WTC11 (cell line): ENCODE measurements around the gene GSTA1. TPM values are rescaled to one million over a fixed set of nuclear protein-coding genes. Genes with fewer than 3 reads are reported as not detected.

Experiments
- ATAC-seq: fragments of 200-7000 bp; cut with Tn5 transposase; 2 replicates; pipeline ENCODE4 v1.10.0; 2021; ENCODE audit warnings: mild to moderate bottlenecking, moderate library complexity
- CTCF ChIA-PET: fragments of 300-600 bp; sonication (Branson Sonifier 250); formaldehyde crosslinking; loops from one replicate; lab custom pipeline; 2021; ENCODE audit warnings: antibody characterized with exemption; lab: Charles Lee
- POLR2A ChIA-PET: fragments of 350-600 bp; sonication (Branson Sonifier 250); formaldehyde crosslinking; loops from one replicate; lab custom pipeline; 2021; ENCODE audit warnings: antibody characterized with exemption; lab: Charles Lee
- DNase-seq: peaks from one replicate; pipeline ENCODE4 v3.0.0; 2021; ENCODE audit warnings: low spot score
- H3K27ac Mint-ChIP-seq: 2 replicates; pipeline ENCODE4 v1.8.0; 2021; ENCODE audit warnings: mixed read lengths
- H3K27me3 Mint-ChIP-seq: 2 replicates; pipeline ENCODE4 v1.8.0; 2021; ENCODE audit warnings: low read depth, mild to moderate bottlenecking, moderate library complexity, mixed read lengths
- H3K36me3 Mint-ChIP-seq: 2 replicates; pipeline ENCODE4 v1.8.0; 2021; ENCODE audit warnings: mixed read lengths
- H3K4me1 Mint-ChIP-seq: 2 replicates; pipeline ENCODE4 v1.8.0; 2022; ENCODE audit warnings: mixed read lengths
- H3K4me3 Mint-ChIP-seq: 2 replicates; pipeline ENCODE4 v1.8.0; 2021; ENCODE audit warnings: mild to moderate bottlenecking, moderate library complexity, mixed read lengths
- H3K9me3 Mint-ChIP-seq: 2 replicates; pipeline ENCODE4 v1.8.0; 2021; ENCODE audit warnings: mixed read lengths
- ATF6 ChIP-seq: sonication (generic); formaldehyde crosslinking; IDR thresholded peaks from 2 replicates; pipeline ENCODE4 v1.8.1; 2023; ENCODE audit warnings: mild to moderate bottlenecking, missing genetic modification reagents
- CREB1 ChIP-seq: sonication (generic); formaldehyde crosslinking; IDR thresholded peaks from 2 replicates; pipeline ENCODE4 v1.8.0; 2023; ENCODE audit warnings: mild to moderate bottlenecking, missing genetic modification reagents
- FOXJ3 ChIP-seq: sonication (generic); formaldehyde crosslinking; IDR thresholded peaks from 2 replicates; pipeline ENCODE4 v1.9.0; 2021; ENCODE audit warnings: missing genetic modification reagents, mild to moderate bottlenecking, borderline replicate concordance
- IRF2 ChIP-seq: sonication (generic); formaldehyde crosslinking; IDR thresholded peaks from 2 replicates; pipeline ENCODE4 v1.8.0; 2022; ENCODE audit warnings: low read depth, missing genetic modification reagents, borderline replicate concordance
- JUN ChIP-seq: sonication (generic); formaldehyde crosslinking; IDR thresholded peaks from 2 replicates; pipeline ENCODE4 v1.8.0; 2023; ENCODE audit warnings: mild to moderate bottlenecking, missing genetic modification reagents
- KAT7 ChIP-seq: sonication (generic); formaldehyde crosslinking; IDR thresholded peaks from 2 replicates; pipeline ENCODE4 v1.8.1; 2023; ENCODE audit warnings: missing genetic modification reagents, mild to moderate bottlenecking, borderline replicate concordance
- MXD4 ChIP-seq: fragments of 250-450 bp; sonication (Bioruptor Pico); IDR thresholded peaks from 2 replicates; pipeline ENCODE4 v1.8.0; 2021; ENCODE audit warnings: mild to moderate bottlenecking, moderate library complexity, borderline replicate concordance
- NR1H2 ChIP-seq: sonication (generic); formaldehyde crosslinking; IDR thresholded peaks from 2 replicates; pipeline ENCODE4 v1.9.0; 2021; ENCODE audit warnings: mild to moderate bottlenecking, moderate library complexity, missing genetic modification reagents
- OVOL2 ChIP-seq: fragments of 250-450 bp; sonication (Bioruptor Pico); IDR thresholded peaks from 2 replicates; pipeline ENCODE4 v1.9.0; 2021; ENCODE audit warnings: mild to moderate bottlenecking, borderline replicate concordance
- PRRX2 ChIP-seq: fragments of 250-450 bp; sonication (Bioruptor Pico); IDR thresholded peaks from 2 replicates; pipeline ENCODE4 v1.8.0; 2021; ENCODE audit warnings: mild to moderate bottlenecking
- SMAD3 ChIP-seq: sonication (generic); formaldehyde crosslinking; IDR thresholded peaks from 2 replicates; pipeline ENCODE4 v1.8.0; 2022; ENCODE audit warnings: missing genetic modification reagents, mild to moderate bottlenecking, borderline replicate concordance
- SOX15 ChIP-seq: fragments of 250-450 bp; sonication (Bioruptor Pico); IDR thresholded peaks from 2 replicates; pipeline ENCODE4 v1.9.0; 2021; ENCODE audit warnings: mild to moderate bottlenecking
- TEAD1 ChIP-seq: sonication (generic); formaldehyde crosslinking; IDR thresholded peaks from 2 replicates; pipeline ENCODE4 v1.8.0; 2022; ENCODE audit warnings: mild to moderate bottlenecking, missing genetic modification reagents
- ZNF263 ChIP-seq: sonication (generic); formaldehyde crosslinking; IDR thresholded peaks from 2 replicates; pipeline ENCODE4 v1.8.1; 2022; ENCODE audit warnings: low read depth, mild to moderate bottlenecking, moderate library complexity, missing genetic modification reagents
- ZNF317 ChIP-seq: sonication (generic); formaldehyde crosslinking; IDR thresholded peaks from 2 replicates; pipeline ENCODE4 v1.8.1; 2023; ENCODE audit warnings: low read depth, mild to moderate bottlenecking, moderate library complexity, missing genetic modification reagents, borderline replicate concordance
- ZNF416 ChIP-seq: fragments of 250-450 bp; sonication (Bioruptor Pico); IDR thresholded peaks from 2 replicates; pipeline ENCODE4 v1.9.0; 2021; ENCODE audit warnings: mild to moderate bottlenecking, inconsistent platforms
- total RNA-seq: library from RNA; stranded (reverse); gene quantifications from 3 replicates; pipeline ENCODE4 v1.2.3, GENCODE V29; 2021
- TF ChIP-seq, protein P1 (sequence below): fragments of 200-600 bp; IDR thresholded peaks from 2 replicates; pipeline ENCODE4 v1.8.0; 2022; ENCODE audit warnings: antibody characterized with exemption
- TF ChIP-seq, protein P2 (sequence below): sonication (generic); formaldehyde crosslinking; IDR thresholded peaks from 2 replicates; pipeline ENCODE4 v1.8.1; 2023; ENCODE audit warnings: mild to moderate bottlenecking, moderate library complexity, missing genetic modification reagents
- TF ChIP-seq, protein P3 (sequence below): sonication (generic); formaldehyde crosslinking; IDR thresholded peaks from 2 replicates; pipeline ENCODE4 v1.8.1; 2023; ENCODE audit warnings: mild to moderate bottlenecking, missing genetic modification reagents, borderline replicate concordance
- TF ChIP-seq, protein P4 (sequence below): fragments of 250-450 bp; sonication (Bioruptor Pico); IDR thresholded peaks from 2 replicates; pipeline ENCODE4 v1.9.0; 2021; ENCODE audit warnings: mild to moderate bottlenecking

The GSTA1 gene
- total RNA-seq, 1 experiment from 2014 or later, result 0.90 TPM

DNA sequence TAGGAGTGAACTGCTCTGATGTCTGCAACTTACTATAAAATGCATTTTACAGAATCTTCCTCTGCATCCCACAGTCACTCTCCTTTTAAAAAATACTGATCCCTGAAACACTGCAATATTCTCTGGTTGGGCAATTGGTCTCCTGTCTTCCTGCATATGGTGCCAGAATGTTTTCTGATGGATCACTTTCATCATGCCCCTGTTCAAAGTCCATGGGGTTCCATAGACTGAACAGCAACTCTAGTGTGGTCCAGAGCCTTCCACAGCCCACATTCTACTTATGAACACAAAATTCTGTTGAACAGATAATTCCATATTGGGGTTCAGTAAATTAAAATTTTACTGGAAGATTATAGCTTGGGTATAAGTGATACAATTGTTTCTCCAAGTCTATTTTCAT, 51.3 kb downstream of the GSTA1 start (continued):
- no peak for TF ChIP-seq ATF6 (CRISPR knock-in tag)
- no peak for TF ChIP-seq IRF2 (CRISPR knock-in tag)
- TF ChIP-seq KAT7 (CRISPR knock-in tag), result no peak
- TF ChIP-seq, protein P1, sequence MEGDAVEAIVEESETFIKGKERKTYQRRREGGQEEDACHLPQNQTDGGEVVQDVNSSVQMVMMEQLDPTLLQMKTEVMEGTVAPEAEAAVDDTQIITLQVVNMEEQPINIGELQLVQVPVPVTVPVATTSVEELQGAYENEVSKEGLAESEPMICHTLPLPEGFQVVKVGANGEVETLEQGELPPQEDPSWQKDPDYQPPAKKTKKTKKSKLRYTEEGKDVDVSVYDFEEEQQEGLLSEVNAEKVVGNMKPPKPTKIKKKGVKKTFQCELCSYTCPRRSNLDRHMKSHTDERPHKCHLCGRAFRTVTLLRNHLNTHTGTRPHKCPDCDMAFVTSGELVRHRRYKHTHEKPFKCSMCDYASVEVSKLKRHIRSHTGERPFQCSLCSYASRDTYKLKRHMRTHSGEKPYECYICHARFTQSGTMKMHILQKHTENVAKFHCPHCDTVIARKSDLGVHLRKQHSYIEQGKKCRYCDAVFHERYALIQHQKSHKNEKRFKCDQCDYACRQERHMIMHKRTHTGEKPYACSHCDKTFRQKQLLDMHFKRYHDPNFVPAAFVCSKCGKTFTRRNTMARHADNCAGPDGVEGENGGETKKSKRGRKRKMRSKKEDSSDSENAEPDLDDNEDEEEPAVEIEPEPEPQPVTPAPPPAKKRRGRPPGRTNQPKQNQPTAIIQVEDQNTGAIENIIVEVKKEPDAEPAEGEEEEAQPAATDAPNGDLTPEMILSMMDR, result no peak
- TF ChIP-seq, protein P2, sequence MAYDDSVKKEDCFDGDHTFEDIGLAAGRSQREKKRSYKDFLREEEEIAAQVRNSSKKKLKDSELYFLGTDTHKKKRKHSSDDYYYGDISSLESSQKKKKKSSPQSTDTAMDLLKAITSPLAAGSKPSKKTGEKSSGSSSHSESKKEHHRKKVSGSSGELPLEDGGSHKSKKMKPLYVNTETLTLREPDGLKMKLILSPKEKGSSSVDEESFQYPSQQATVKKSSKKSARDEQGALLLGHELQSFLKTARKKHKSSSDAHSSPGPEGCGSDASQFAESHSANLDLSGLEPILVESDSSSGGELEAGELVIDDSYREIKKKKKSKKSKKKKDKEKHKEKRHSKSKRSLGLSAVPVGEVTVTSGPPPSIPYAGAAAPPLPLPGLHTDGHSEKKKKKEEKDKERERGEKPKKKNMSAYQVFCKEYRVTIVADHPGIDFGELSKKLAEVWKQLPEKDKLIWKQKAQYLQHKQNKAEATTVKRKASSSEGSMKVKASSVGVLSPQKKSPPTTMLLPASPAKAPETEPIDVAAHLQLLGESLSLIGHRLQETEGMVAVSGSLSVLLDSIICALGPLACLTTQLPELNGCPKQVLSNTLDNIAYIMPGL (CRISPR knock-in tag), result no peak
- TF ChIP-seq JUN (CRISPR knock-in tag), result no peak
- TF ChIP-seq ZNF263, result no peak
- TF ChIP-seq PRRX2, result no peak
- no peak for TF ChIP-seq CREB1 (CRISPR knock-in tag)

DNA sequence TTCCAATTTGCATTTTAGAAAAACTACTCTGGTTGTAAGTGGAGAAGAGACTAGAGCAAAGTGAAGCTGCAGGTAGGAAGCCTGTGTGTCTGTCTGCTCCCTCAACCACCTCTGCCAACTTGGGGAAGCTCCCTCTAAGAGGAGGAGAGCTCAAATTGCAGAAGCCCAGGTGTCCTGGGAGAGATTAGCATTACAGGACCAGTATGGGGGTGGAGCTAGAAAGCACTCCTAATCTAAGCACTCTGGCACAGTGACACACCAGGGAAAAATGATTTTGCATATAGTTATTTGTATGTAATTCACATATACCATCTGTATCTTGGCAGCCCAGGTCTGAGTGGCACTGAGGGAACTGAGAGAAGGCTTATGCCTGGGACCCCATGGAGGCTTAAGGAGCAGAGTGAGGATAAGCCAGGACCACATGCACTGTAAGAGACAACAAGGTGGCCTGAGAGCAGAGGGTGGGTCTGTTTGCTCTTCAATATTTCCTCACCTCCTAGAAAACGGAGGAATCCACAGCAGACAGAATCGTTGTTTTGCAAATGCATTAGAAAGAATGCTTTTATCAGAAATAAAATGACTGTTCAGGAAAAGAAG, 54.0 kb downstream of the GSTA1 start:
- peak; percentile 96 for ATAC-seq
- Mint-ChIP-seq H3K4me1 (peaks cover 17% of the 10 kb centered on the region), H3K4me3 (no peak overlapping the region), H3K36me3 (peaks cover 22% of the 10 kb centered on the region), H3K27me3 (peaks cover 11% of the 10 kb centered on the region), H3K27ac (no peak overlapping the region), H3K9me3 (peaks cover 24% of the 10 kb centered on the region)
- CTCF ChIA-PET, result interaction anchor here (1.1 kb wide), 1 partner anchor 25 kb away, joined by 4 read pairs; no protein-coding TSS in a partner anchor
- DNase-seq, result no peak
- POLR2A ChIA-PET, result no interaction called here
- TF ChIP-seq OVOL2 (CRISPR knock-in tag), result no peak
- no peak for TF ChIP-seq SMAD3 (CRISPR knock-in tag)
- no peak for TF ChIP-seq NR1H2 (CRISPR knock-in tag)
- TF ChIP-seq, protein P3, sequence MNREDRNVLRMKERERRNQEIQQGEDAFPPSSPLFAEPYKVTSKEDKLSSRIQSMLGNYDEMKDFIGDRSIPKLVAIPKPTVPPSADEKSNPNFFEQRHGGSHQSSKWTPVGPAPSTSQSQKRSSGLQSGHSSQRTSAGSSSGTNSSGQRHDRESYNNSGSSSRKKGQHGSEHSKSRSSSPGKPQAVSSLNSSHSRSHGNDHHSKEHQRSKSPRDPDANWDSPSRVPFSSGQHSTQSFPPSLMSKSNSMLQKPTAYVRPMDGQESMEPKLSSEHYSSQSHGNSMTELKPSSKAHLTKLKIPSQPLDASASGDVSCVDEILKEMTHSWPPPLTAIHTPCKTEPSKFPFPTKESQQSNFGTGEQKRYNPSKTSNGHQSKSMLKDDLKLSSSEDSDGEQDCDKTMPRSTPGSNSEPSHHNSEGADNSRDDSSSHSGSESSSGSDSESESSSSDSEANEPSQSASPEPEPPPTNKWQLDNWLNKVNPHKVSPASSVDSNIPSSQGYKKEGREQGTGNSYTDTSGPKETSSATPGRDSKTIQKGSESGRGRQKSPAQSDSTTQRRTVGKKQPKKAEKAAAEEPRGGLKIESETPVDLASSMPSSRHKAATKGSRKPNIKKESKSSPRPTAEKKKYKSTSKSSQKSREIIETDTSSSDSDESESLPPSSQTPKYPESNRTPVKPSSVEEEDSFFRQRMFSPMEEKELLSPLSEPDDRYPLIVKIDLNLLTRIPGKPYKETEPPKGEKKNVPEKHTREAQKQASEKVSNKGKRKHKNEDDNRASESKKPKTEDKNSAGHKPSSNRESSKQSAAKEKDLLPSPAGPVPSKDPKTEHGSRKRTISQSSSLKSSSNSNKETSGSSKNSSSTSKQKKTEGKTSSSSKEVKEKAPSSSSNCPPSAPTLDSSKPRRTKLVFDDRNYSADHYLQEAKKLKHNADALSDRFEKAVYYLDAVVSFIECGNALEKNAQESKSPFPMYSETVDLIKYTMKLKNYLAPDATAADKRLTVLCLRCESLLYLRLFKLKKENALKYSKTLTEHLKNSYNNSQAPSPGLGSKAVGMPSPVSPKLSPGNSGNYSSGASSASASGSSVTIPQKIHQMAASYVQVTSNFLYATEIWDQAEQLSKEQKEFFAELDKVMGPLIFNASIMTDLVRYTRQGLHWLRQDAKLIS, result no peak
- no peak for TF ChIP-seq FOXJ3
- TF ChIP-seq ZNF416 (CRISPR knock-in tag), result no peak
- TF ChIP-seq TEAD1 (CRISPR knock-in tag), result no peak
- TF ChIP-seq, protein P2 (CRISPR knock-in tag), result no peak
- no peak for TF ChIP-seq SOX15 (CRISPR knock-in tag)
- TF ChIP-seq, protein P4, sequence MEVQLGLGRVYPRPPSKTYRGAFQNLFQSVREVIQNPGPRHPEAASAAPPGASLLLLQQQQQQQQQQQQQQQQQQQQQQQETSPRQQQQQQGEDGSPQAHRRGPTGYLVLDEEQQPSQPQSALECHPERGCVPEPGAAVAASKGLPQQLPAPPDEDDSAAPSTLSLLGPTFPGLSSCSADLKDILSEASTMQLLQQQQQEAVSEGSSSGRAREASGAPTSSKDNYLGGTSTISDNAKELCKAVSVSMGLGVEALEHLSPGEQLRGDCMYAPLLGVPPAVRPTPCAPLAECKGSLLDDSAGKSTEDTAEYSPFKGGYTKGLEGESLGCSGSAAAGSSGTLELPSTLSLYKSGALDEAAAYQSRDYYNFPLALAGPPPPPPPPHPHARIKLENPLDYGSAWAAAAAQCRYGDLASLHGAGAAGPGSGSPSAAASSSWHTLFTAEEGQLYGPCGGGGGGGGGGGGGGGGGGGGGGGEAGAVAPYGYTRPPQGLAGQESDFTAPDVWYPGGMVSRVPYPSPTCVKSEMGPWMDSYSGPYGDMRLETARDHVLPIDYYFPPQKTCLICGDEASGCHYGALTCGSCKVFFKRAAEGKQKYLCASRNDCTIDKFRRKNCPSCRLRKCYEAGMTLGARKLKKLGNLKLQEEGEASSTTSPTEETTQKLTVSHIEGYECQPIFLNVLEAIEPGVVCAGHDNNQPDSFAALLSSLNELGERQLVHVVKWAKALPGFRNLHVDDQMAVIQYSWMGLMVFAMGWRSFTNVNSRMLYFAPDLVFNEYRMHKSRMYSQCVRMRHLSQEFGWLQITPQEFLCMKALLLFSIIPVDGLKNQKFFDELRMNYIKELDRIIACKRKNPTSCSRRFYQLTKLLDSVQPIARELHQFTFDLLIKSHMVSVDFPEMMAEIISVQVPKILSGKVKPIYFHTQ (CRISPR knock-in tag), result no peak
- TF ChIP-seq MXD4 (CRISPR knock-in tag), result no peak
- TF ChIP-seq ZNF317 (CRISPR knock-in tag), result no peak
